Glutamatergic neuron (in vitro differentiated cells): ENCODE results near the gene ACVR1B. TPM values are rescaled to one million over a fixed set of nuclear protein-coding genes. Genes with fewer than 3 reads are reported as not detected.

ENCODE experiments used
- DNase-seq: peaks from one replicate; pipeline ENCODE4 v3.0.0; 2022
- H3K27ac Mint-ChIP-seq: one replicate; pipeline ENCODE4 v1.8.0; 2020; ENCODE audit warnings: mild to moderate bottlenecking, mixed read lengths, inconsistent platforms; ENCODE audit not compliant: unreplicated experiment
- H3K27me3 Mint-ChIP-seq: one replicate; pipeline ENCODE4 v1.8.0; 2020; ENCODE audit warnings: mild to moderate bottlenecking, moderate library complexity, mixed read lengths, inconsistent platforms; ENCODE audit not compliant: unreplicated experiment
- H3K36me3 Mint-ChIP-seq: one replicate; pipeline ENCODE4 v1.8.0; 2020; ENCODE audit warnings: mild to moderate bottlenecking, mixed read lengths, inconsistent platforms; ENCODE audit not compliant: unreplicated experiment
- H3K4me1 Mint-ChIP-seq: one replicate; pipeline ENCODE4 v1.8.0; 2020; ENCODE audit warnings: mild to moderate bottlenecking, low read depth, mixed read lengths, inconsistent platforms; ENCODE audit not compliant: unreplicated experiment
- H3K4me3 Mint-ChIP-seq: one replicate; pipeline ENCODE4 v1.8.0; 2020; ENCODE audit warnings: mild to moderate bottlenecking, mixed read lengths, inconsistent platforms; ENCODE audit not compliant: unreplicated experiment
- H3K9me3 Mint-ChIP-seq: one replicate; pipeline ENCODE4 v1.8.0; 2020; ENCODE audit warnings: mild to moderate bottlenecking, moderate library complexity, mixed read lengths, inconsistent platforms; ENCODE audit not compliant: unreplicated experiment
- total RNA-seq: library from RNA; stranded (reverse); fragmentation: NEBNext Ultra II Directional; extraction: Animal tissue kit (Norgen Biotek cat#: 25700); gene quantifications from one replicate; pipeline ENCODE4 v1.2.1, GENCODE V29; 2021; ENCODE audit not compliant: unreplicated experiment
- TF ChIP-seq, protein P1 (sequence below): fragments of 200-600 bp; sonication (generic); IDR thresholded peaks from one replicate; pipeline ENCODE4 v1.5.0; 2021; ENCODE audit not compliant: partially characterized antibody, unreplicated experiment

ACVR1B gene
- total RNA-seq, 1 donor from 2014 or later, result 50.2 TPM

DNA sequence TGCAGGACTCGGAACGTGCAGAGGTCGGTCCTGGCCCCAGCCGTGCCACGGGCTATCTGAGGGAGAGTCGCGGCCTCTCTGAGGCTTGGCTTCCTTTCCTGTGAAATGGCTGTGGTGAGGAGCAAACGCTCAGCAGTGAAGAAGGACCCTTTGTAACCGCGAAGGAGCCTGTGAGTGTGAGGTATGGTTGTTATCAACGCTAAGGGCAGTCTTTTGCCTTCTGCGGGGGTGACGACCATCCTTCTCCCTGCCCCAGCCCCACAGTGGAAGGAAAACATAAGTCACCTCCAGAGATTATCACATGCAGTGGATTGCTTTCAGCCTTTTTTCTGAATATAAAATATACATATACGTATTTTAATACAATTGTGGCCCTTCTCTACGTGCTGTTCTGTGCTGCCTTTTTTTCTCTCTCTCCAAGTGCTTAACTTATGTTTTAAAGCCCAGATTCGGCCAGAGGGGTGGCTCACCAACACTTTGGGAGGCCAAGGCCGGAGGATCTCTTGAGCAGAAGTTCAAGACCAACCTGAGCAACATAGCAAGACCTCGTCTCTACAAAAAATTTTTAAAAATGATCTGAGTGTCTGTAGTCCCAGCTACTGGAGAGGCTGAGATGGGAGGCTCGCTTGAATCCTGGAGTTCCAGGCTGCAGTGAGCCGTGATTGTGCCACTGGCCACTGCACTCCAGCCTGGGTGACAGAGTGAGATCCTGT is 72.6 kb downstream of the ACVR1B start:
- TF ChIP-seq, protein P1, sequence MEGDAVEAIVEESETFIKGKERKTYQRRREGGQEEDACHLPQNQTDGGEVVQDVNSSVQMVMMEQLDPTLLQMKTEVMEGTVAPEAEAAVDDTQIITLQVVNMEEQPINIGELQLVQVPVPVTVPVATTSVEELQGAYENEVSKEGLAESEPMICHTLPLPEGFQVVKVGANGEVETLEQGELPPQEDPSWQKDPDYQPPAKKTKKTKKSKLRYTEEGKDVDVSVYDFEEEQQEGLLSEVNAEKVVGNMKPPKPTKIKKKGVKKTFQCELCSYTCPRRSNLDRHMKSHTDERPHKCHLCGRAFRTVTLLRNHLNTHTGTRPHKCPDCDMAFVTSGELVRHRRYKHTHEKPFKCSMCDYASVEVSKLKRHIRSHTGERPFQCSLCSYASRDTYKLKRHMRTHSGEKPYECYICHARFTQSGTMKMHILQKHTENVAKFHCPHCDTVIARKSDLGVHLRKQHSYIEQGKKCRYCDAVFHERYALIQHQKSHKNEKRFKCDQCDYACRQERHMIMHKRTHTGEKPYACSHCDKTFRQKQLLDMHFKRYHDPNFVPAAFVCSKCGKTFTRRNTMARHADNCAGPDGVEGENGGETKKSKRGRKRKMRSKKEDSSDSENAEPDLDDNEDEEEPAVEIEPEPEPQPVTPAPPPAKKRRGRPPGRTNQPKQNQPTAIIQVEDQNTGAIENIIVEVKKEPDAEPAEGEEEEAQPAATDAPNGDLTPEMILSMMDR, result peak; percentile 67
- H3K27ac Mint-ChIP-seq, result no peak overlapping the region
- DNase-seq, result no peak
- H3K4me3 Mint-ChIP-seq, result peak overlapping the region; percentile 76
- peaks cover 19% of the 10 kb centered on the region for H3K4me1 Mint-ChIP-seq
- no peaks in the 10 kb centered on the region for H3K36me3 Mint-ChIP-seq
- H3K9me3 Mint-ChIP-seq, result peaks cover 15% of the 10 kb centered on the region
- H3K27me3 Mint-ChIP-seq, result peaks cover 12% of the 10 kb centered on the region

DNA sequence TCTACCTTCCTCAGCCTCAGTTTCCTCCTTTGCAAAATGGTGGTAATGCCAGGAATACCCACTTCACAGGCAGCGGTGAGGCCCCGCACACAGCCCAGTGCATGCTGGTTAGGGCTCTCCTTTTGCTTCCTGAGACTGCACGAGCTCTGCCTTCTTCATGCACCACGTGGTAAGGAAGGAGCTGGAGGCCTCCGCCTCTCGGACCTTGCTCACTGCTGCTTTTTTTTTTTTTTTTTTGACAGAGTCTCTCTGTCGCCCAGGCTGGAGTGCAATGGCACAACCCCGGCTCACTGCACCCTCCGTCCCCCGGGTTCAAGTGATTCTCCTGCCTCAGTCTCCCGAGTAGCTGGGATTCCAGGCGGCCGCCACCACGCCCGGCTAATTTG is 73.3 kb downstream of the ACVR1B start:
- no peak for DNase-seq
- Mint-ChIP-seq H3K4me1 (peaks cover 25% of the 10 kb centered on the region), H3K36me3 (no peaks in the 10 kb centered on the region), H3K27ac (no peak overlapping the region), H3K4me3 (no peak overlapping the region), H3K9me3 (peaks cover 15% of the 10 kb centered on the region), H3K27me3 (peaks cover 12% of the 10 kb centered on the region)
- TF ChIP-seq, protein P1, result no peak

DNA sequence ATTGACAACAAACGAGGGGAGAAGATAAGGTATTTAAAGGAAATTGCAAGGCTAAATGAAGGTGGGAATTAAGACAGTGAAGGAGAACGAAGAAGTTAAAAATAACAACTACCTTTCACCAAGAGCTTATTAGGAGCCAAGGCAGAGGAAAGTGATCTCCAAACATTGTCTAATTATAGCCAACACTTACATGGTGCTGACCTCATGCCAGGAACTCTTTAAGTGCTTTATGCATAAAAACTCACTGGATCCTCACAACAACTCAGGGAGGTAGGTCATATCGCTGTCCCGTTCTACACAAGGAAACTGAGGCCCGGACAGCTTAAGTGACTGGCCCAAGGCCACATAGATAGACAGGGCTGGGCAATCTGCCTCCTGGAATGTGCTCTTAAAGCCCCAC is 74.8 kb downstream of the ACVR1B start:
- H3K4me3 Mint-ChIP-seq, result peak overlapping the region; percentile 81
- no peaks in the 10 kb centered on the region for H3K36me3 Mint-ChIP-seq
- TF ChIP-seq, protein P1, result no peak

DNA sequence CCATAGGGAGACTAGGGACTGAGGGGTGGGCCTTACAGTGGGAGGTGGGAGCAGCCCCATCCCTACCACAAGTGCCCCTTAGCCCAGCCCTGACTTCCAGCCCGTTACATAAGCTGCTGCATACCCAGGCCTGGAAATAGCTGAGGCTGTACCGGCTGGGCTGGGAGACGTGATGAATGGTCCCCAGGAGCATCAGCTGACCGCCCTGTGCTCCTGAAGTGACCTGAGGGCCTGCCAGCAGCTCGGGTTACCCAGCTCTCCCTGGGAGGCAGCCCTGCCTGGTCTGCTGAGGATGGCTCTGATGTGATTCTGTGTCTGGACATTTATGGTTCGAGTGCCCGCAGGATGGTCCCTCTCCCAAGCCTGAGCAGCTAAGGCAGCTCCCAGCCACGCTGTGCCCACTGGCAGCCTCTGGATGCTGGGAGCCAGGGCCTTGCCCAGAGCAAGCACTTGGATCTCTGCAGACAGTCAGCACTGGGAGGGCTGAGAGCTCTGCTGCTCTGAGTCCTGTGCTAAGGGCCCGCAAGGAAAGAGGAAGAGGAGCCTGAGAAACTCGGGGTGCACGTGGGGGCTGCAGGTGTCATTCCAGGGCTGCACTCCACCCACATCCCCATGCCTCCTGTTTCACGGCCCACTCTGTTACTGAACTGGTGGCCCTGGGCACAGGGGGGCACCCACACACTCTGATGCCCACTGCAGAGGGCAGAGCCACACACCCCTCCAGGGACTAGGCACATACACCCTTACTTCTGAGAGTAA is 75.8 kb downstream of the ACVR1B start:
- Mint-ChIP-seq H3K4me3 (no peak overlapping the region), H3K4me1 (peaks cover 20% of the 10 kb centered on the region), H3K27ac (no peak overlapping the region), H3K27me3 (peaks cover 7% of the 10 kb centered on the region), H3K36me3 (no peaks in the 10 kb centered on the region), H3K9me3 (peaks cover 11% of the 10 kb centered on the region)
- peak; percentile 61 for DNase-seq
- TF ChIP-seq, protein P1, result no peak

More for the DNA sequence above, 74.8 kb downstream of the ACVR1B start:
- DNase-seq, result no peak
- Mint-ChIP-seq H3K27me3 (peaks cover 7% of the 10 kb centered on the region), H3K4me1 (peaks cover 20% of the 10 kb centered on the region), H3K27ac (no peak overlapping the region), H3K9me3 (peaks cover 11% of the 10 kb centered on the region)

DNA sequence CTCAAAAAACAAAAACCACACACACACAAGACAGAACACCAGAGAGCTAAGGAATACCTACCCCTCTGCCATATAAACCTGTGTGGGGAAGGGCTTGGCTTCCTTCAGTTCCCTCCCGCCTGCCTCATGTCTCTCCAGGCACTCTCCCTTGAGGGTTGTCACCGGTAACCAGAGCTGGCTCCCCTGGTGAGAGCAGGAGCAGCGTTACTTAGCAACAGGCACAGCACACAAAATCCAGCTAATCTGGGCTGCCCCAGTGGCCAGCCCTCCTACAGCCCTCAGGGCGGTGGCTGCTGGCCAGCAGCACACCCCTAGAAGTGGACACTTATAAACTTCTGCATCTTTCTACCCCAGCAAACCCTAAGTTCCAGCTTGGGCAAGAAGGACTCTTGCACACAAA is 78.2 kb downstream of the ACVR1B start:
- Mint-ChIP-seq H3K27ac (peak overlapping the region; percentile 28), H3K4me3 (peak overlapping the region; percentile 25), H3K4me1 (peaks cover 27% of the 10 kb centered on the region), H3K36me3 (no peaks in the 10 kb centered on the region), H3K9me3 (peaks cover 13% of the 10 kb centered on the region), H3K27me3 (peaks cover 10% of the 10 kb centered on the region)
- TF ChIP-seq, protein P1, result no peak
- DNase-seq, result peak; percentile 63
